ENCODE data around the gene SLC34A1.

Gene SLC34A1

GRCh38 chr5:177445917-177446199, 61.6 kb downstream of the SLC34A1 start:
- in situ Hi-C loops (cut with MboI; ENCODE audit: low pct_unique_long_range_greater_than_20kb, low sequenced_read_pairs, unreplicated experiment): no loop called here
- no peak for TF ChIP-seq CTCF (IDR thresholded peaks at IDR 0.05; ENCODE audit: extremely low read depth, insufficient read depth, missing control alignments)
- DNase-seq (ENCODE audit: low spot score): no peak

GRCh38 chr5:177446200-177447065, 62.2 kb downstream of the SLC34A1 start, which contains the start of gene PRR7:
Gene PRR7, plus strand, starts transcription at chr5:177446814. Its CDS starts 8,254 bp downstream, at chr5:177455068.
- TF ChIP-seq CTCF (IDR thresholded peaks at IDR 0.05; ENCODE audit: extremely low read depth, insufficient read depth, missing control alignments): peak; percentile 24
- DNase-seq (ENCODE audit: low spot score): peak; percentile 92
- in situ Hi-C loops (cut with MboI; ENCODE audit: low pct_unique_long_range_greater_than_20kb, low sequenced_read_pairs, unreplicated experiment): no loop called here

GRCh38 chr5:177447066-177447610, 62.9 kb downstream of the SLC34A1 start:
- no peak for TF ChIP-seq CTCF (IDR thresholded peaks at IDR 0.05; ENCODE audit: extremely low read depth, insufficient read depth, missing control alignments)
- DNase-seq (ENCODE audit: low spot score): peak; percentile 91
- in situ Hi-C loops (cut with MboI; ENCODE audit: low pct_unique_long_range_greater_than_20kb, low sequenced_read_pairs, unreplicated experiment): no loop called here

- no peak for DNase-seq (ENCODE audit: low spot score)
- in situ Hi-C loops (cut with MboI; ENCODE audit: low pct_unique_long_range_greater_than_20kb, low sequenced_read_pairs, unreplicated experiment): no loop called here
- TF ChIP-seq CTCF (IDR thresholded peaks at IDR 0.05; ENCODE audit: extremely low read depth, insufficient read depth, missing control alignments): no peak
These were observed 63.5 kb downstream of the SLC34A1 start for GRCh38 chr5:177447611-177448243.

All from GM13977 (cell line).